Neural crest cell (in vitro differentiated cells): Measurements from ENCODE around the gene FBXL4. TPM values are rescaled to one million over a fixed set of nuclear protein-coding genes. Genes with fewer than 3 reads are reported as not detected.

Source experiments
- DNase-seq: peaks from one replicate; pipeline ENCODE4 v3.0.0; 2021; ENCODE audit warnings: low read depth, mixed read lengths, low spot score
- H3K27ac Mint-ChIP-seq: one replicate; pipeline ENCODE4 v1.8.0; 2021; ENCODE audit warnings: mild to moderate bottlenecking, mixed read lengths; ENCODE audit not compliant: unreplicated experiment
- H3K27me3 Mint-ChIP-seq: 2 replicates; pipeline ENCODE4 v1.8.0; 2021; ENCODE audit warnings: low read depth, mild to moderate bottlenecking, mixed read lengths
- H3K36me3 Mint-ChIP-seq: 2 replicates; pipeline ENCODE4 v1.8.0; 2021; ENCODE audit warnings: low read depth, mild to moderate bottlenecking, mixed read lengths
- H3K4me1 Mint-ChIP-seq: 2 replicates; pipeline ENCODE4 v1.8.0; 2021; ENCODE audit warnings: mixed read lengths
- H3K4me3 Mint-ChIP-seq: one replicate; pipeline ENCODE4 v1.8.0; 2021; ENCODE audit warnings: mild to moderate bottlenecking, mixed read lengths
- H3K9me3 Mint-ChIP-seq: 2 replicates; pipeline ENCODE4 v1.8.0; 2021; ENCODE audit warnings: mixed read lengths
- total RNA-seq: library from RNA; stranded (reverse); gene quantifications from 2 replicates; pipeline ENCODE4 v1.2.1, GENCODE V29; 2021
- TF ChIP-seq, protein P1 (sequence below): fragments of 200-600 bp; sonication (generic); conservative IDR thresholded peaks from 2 replicates; pipeline ENCODE4 v1.5.0; 2021; ENCODE audit warnings: antibody characterized with exemption, mild to moderate bottlenecking

FBXL4 gene
- total RNA-seq, 1 donor from 2014 or later, result 10.2 TPM

DNA sequence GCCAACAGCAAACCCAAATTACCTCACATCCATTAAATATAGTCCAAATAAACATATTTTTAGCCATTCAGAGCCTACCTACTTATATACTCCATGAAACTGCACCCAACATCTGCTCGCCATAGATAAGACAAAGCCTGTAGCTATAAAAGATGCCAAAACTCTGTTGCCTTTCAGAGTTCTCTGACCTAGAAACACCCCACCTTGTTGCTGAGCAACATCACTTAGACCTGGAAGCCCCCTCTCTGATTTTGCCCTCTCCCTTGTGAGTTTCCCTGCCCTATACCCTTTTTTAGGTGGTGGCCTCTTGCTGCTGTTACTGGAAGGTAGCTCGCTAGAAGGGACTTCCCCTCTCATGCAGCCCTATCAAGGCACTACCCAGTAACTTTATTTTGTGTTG, 27.7 kb upstream of the FBXL4 start:
- Mint-ChIP-seq H3K27me3 (no peaks in the 10 kb centered on the region), H3K4me3 (no peak overlapping the region), H3K36me3 (no peaks in the 10 kb centered on the region), H3K4me1 (peaks cover 7% of the 10 kb centered on the region), H3K27ac (no peak overlapping the region), H3K9me3 (no peaks in the 10 kb centered on the region)
- DNase-seq, result no peak
- TF ChIP-seq, protein P1, sequence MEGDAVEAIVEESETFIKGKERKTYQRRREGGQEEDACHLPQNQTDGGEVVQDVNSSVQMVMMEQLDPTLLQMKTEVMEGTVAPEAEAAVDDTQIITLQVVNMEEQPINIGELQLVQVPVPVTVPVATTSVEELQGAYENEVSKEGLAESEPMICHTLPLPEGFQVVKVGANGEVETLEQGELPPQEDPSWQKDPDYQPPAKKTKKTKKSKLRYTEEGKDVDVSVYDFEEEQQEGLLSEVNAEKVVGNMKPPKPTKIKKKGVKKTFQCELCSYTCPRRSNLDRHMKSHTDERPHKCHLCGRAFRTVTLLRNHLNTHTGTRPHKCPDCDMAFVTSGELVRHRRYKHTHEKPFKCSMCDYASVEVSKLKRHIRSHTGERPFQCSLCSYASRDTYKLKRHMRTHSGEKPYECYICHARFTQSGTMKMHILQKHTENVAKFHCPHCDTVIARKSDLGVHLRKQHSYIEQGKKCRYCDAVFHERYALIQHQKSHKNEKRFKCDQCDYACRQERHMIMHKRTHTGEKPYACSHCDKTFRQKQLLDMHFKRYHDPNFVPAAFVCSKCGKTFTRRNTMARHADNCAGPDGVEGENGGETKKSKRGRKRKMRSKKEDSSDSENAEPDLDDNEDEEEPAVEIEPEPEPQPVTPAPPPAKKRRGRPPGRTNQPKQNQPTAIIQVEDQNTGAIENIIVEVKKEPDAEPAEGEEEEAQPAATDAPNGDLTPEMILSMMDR, result no peak

DNA sequence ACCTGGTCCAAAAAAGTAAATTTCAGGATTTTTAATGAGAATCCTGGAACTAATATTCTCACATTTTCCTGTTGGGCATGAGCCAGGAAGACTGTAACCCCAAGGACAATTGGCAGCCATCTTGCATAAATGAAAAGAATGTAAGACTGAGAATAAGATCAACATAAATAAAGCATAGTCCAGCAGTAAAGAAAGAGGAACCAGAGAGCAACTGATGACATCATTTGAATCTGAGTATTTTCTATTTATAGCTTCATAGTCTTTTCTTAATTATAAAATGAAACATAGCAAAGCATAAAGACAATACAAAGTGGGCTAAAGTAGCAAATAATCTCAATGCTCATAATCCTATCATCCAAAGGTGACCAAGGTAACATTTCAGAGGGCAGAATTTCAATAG, 26.6 kb upstream of the FBXL4 start:
- H3K36me3 Mint-ChIP-seq, result no peaks in the 10 kb centered on the region
- DNase-seq, result no peak
- H3K4me1 Mint-ChIP-seq, result peaks cover 10% of the 10 kb centered on the region
- no peak overlapping the region for H3K4me3 Mint-ChIP-seq
- no peaks in the 10 kb centered on the region for H3K27me3 Mint-ChIP-seq
- H3K9me3 Mint-ChIP-seq, result no peaks in the 10 kb centered on the region
- no peak overlapping the region for H3K27ac Mint-ChIP-seq
- TF ChIP-seq, protein P1, result no peak

DNA sequence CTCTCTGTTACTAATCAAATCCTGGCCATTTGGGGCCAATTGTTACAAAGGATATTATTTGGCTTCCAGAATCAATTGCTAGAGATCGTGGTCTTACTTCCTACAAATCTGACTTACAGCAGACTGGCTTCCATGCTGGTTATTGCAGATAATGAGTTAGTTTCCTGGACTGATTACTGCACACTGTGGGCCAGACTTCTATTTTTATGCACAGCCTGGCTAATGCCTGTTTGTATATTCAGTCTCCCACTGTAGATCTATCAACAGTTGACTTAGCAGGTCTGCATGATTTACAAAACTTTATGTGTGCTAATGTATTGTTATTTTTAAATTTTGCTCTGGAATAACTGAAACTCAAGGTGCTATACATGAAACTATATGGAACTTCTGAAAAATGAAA, 25.8 kb upstream of the FBXL4 start:
- TF ChIP-seq, protein P1, result no peak
- Mint-ChIP-seq H3K9me3 (no peaks in the 10 kb centered on the region), H3K27ac (no peak overlapping the region), H3K27me3 (no peaks in the 10 kb centered on the region), H3K4me3 (no peak overlapping the region), H3K36me3 (no peaks in the 10 kb centered on the region), H3K4me1 (peaks cover 10% of the 10 kb centered on the region)
- DNase-seq, result no peak

DNA sequence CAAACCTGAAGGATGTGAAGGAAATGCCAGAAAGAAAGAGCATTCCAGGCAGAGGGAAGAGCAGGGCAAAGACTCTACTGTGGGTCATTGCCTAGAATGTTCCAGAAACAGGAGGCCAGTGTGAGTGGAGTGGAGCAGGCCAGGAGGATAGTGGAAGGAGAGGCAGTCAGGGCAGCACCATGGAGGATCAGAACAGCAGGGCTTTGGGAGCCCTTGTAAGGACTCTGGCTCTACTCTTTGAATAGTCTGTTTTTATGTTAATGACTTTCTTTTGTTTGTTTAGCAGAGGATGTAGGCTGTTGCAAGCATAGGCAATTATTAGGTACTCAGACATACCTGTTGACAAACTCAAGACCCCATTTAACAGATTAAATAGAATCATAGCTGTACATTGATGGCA, 23.6 kb upstream of the FBXL4 start:
- Mint-ChIP-seq H3K27ac (no peak overlapping the region), H3K4me3 (no peak overlapping the region), H3K36me3 (no peaks in the 10 kb centered on the region), H3K4me1 (peaks cover 4% of the 10 kb centered on the region), H3K27me3 (no peaks in the 10 kb centered on the region), H3K9me3 (no peaks in the 10 kb centered on the region)
- TF ChIP-seq, protein P1, result no peak
- DNase-seq, result no peak

DNA sequence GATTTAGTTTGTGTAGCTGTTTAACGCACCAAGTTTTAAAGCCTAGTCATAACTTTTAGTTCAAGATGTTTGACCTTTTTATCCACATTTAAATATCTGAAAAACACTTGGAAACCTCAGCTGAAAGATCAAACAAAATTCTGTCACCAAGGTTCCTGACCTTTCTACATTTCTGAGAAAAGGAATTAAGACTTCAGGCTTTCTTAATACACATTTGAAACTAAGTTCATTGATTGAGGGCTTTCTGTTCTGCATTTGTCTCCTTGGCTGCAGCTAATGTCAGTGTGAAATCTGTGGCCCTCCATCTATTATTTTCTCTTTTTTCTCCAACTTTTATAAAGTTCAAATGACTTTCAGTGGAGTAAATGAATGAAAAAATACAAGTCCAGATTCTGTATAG, 22.7 kb upstream of the FBXL4 start:
- H3K36me3 Mint-ChIP-seq, result no peaks in the 10 kb centered on the region
- no peak overlapping the region for H3K4me3 Mint-ChIP-seq
- H3K27ac Mint-ChIP-seq, result no peak overlapping the region
- H3K27me3 Mint-ChIP-seq, result no peaks in the 10 kb centered on the region
- peaks cover 4% of the 10 kb centered on the region for H3K4me1 Mint-ChIP-seq
- DNase-seq, result no peak
- H3K9me3 Mint-ChIP-seq, result no peaks in the 10 kb centered on the region
- TF ChIP-seq, protein P1, result no peak

DNA sequence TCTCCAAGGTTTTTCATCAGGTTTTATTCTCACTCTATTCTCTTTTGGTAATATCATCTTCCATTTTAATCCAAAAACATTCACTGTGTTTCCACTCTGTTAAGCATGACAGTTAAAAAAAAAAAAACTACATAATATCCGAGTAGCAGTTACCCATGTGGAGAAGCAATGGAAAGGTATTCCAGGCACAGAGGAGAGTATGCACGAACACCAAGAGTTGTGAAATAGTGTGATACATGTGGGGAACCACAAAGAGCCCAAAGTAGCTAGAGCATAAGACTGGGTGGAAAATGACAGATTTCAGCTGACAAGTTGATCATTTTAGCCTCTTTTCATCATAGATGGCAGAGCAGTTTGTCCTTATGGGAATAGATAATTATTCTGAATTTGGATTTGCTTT, 19.9 kb upstream of the FBXL4 start:
- Mint-ChIP-seq H3K9me3 (no peaks in the 10 kb centered on the region), H3K4me3 (no peak overlapping the region), H3K36me3 (no peaks in the 10 kb centered on the region), H3K27me3 (no peaks in the 10 kb centered on the region), H3K4me1 (peaks cover 8% of the 10 kb centered on the region), H3K27ac (no peak overlapping the region)
- TF ChIP-seq, protein P1, result no peak
- no peak for DNase-seq
